Panc1 (cell line): ENCODE measurements around the gene GANAB. TPM values are rescaled to one million over a fixed set of nuclear protein-coding genes. Genes with fewer than 3 reads are reported as not detected.

Experiments
- ATAC-seq: fragments of 200-7000 bp; cut with Tn5 transposase; 2 replicates; pipeline ENCODE4 v1.9.1; 2020; ENCODE audit warnings: mild to moderate bottlenecking, moderate library complexity
- BruUV-seq: library from RNA; stranded (reverse); fragments of 400-500 nt; replicated peaks from 2 replicates; lab custom pipeline; 2021; lab: Mats Ljungman, UMichigan
- CTCF ChIA-PET: fragments of 300-600 bp; sonication (Branson Sonifier 250); formaldehyde crosslinking; loops from one replicate; lab custom pipeline; 2022; ENCODE audit warnings: antibody characterized with exemption; lab: Charles Lee
- POLR2A ChIA-PET: fragments of 300-600 bp; sonication (Branson Sonifier 250); formaldehyde crosslinking; loops from one replicate; lab custom pipeline; 2022; ENCODE audit warnings: antibody characterized with exemption; lab: Charles Lee
- DNase-seq: peaks from one replicate; pipeline ENCODE4 v3.0.0-alpha.2; 2010; ENCODE audit warnings: low read depth, low spot score
- H3K27ac ChIP-seq: 2 replicates; pipeline ENCODE4 v1.5.1; 2011; ENCODE audit warnings: mild to moderate bottlenecking, low read length, inconsistent platforms
- H3K27me3 ChIP-seq: fragments of 200-500 bp; sonication (Bioruptor generic); 2 replicates; pipeline ENCODE4 v1.6.0; 2014; ENCODE audit warnings: low read length, inconsistent platforms; ENCODE audit not compliant: control insufficient read depth, insufficient read depth
- H3K36me3 ChIP-seq: fragments of 200-500 bp; sonication (Bioruptor generic); 2 replicates; pipeline ENCODE4 v1.5.1; 2014; ENCODE audit warnings: inconsistent platforms, mild to moderate bottlenecking, low read length, moderate library complexity; ENCODE audit not compliant: control insufficient read depth, insufficient read depth
- H3K4me1 ChIP-seq: 2 replicates; pipeline ENCODE4 v1.5.1; 2011; ENCODE audit warnings: inconsistent platforms, mild to moderate bottlenecking, low read length, moderate library complexity; ENCODE audit not compliant: control insufficient read depth, insufficient read depth
- H3K4me3 ChIP-seq, 2 experiments: 2 replicates each; pipeline ENCODE4 v1.5.1; 2011 to 2012; ENCODE audit warnings: low read depth in 2 of 2, low read length in 2 of 2, mild to moderate bottlenecking in 2 of 2, inconsistent platforms in 1 of 2, moderate library complexity in 1 of 2
- H3K9me3 ChIP-seq: fragments of 200-500 bp; sonication (Bioruptor generic); 2 replicates; pipeline ENCODE4 v1.5.1; 2014; ENCODE audit warnings: low read depth, mild to moderate bottlenecking, inconsistent platforms, low read length, moderate library complexity; ENCODE audit not compliant: control insufficient read depth, insufficient read depth
- CTCF ChIP-seq: fragments of 450-650 bp; IDR thresholded peaks from 2 replicates; pipeline ENCODE4 v1.5.1; 2017; ENCODE audit warnings: mild to moderate bottlenecking
- POLR2AphosphoS5 ChIP-seq: IDR thresholded peaks from 2 replicates; pipeline ENCODE4 v1.6.1; 2012; ENCODE audit warnings: mild to moderate bottlenecking, low read depth, low read length, moderate library complexity
- REST ChIP-seq, 2 experiments: IDR thresholded peaks; 2 replicates each; pipeline ENCODE4 v1.6.1; 2011 to 2012; ENCODE audit warnings: low read depth in 2 of 2, control low read depth in 1 of 2, low read length in 1 of 2, mild to moderate bottlenecking in 1 of 2, moderate library complexity in 1 of 2; ENCODE audit not compliant: insufficient read depth in 1 of 2
- SIN3A ChIP-seq: IDR thresholded peaks from 2 replicates; pipeline ENCODE4 v1.6.1; 2012; ENCODE audit warnings: low read depth, mild to moderate bottlenecking, low read length, moderate library complexity, borderline replicate concordance; ENCODE audit not compliant: insufficient read depth
- TCF7L2 ChIP-seq: IDR thresholded peaks from 2 replicates; pipeline ENCODE4 v1.6.1; 2011; ENCODE audit warnings: mild to moderate bottlenecking, low read depth, low read length, inconsistent platforms
- in situ Hi-C: cut with HindIII; loops from 2 replicates; pipeline ENCODE4 v1.10.0; 2016; ENCODE audit warnings: low sequenced_read_pairs, low pct_unique_long_range_greater_than_20kb
- intact Hi-C: fragments of 100-400 bp; cut with micrococcal nuclease; formaldehyde crosslinking; loops from one replicate; pipeline ENCODE4 v1.10.0; 2022; ENCODE audit not compliant: unreplicated experiment
- total RNA-seq: library from RNA; stranded (reverse); gene quantifications from one replicate; pipeline ENCODE4 v1.2.1, GENCODE V29; 2021; ENCODE audit not compliant: unreplicated experiment

Gene GANAB
- total RNA-seq, 1 experiment from 2014 or later: 415 TPM

DNA sequence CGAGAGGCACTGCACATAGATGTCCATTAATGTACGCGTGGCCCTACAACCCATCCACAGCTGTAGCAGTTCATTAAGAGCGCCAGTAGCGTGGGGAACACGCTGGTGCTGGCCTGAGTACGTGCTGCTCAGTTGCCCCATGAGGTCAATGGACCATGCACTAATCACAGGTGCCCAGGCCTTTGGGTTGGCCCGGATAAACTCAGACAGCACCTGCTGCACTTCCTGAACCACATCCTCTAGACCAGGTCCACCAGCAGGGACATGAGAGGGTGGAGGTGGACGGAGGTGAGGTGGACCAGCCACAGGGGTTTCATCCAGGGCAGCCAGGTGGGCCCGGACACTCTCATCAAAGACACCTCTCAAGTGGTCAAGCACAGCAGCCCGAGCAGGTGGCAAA, 3.1 kb upstream of the GANAB start:
- POLR2A ChIA-PET: interaction anchor here (0.7 kb wide), 1 partner anchor 16 kb away, joined by 3 read pairs; the partner anchor contains the start of genes C11orf98 and CSKMT
- ATAC-seq: no peak
- Histone ChIP-seq H3K27ac (no peak overlapping the region), H3K27me3 (no peaks in the 10 kb centered on the region), H3K36me3 (0 out of 2 replicates have a peak, but pooled peaks cover 5% of the 10 kb centered on the region), H3K9me3 (no peaks in the 10 kb centered on the region), H3K4me3 (no peak overlapping the region), H3K4me1 (peaks cover 18% of the 10 kb centered on the region)
- in situ Hi-C loops (no loop called here), intact Hi-C loops (no loop called here)
- BruUV-seq: no TSS peak
- DNase-seq: no peak
- no peak for TF ChIP-seq TCF7L2
- CTCF ChIA-PET: no interaction called here

DNA sequence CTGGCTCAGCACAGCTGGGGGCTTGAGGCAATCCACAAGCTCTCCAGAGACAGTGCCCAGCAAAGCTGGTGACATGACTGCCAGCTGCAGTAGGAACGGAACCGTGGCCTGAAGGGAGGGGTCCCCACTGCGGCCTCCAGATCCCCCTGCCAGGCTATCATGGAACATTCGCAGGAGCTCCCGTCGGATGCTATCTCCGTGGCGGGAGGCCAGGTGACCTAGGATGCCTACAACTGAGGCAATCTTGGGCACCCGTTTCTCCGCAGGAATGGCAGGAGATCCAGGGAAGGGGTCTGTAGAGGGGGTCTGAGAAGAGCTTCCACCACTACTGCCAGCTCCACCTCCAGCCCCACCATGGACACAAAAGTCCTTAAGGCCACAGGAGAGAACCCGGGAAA, 2.6 kb upstream of the GANAB start:
- DNase-seq (no peak), ATAC-seq (no peak)
- TF ChIP-seq SIN3A (no peak), REST (IDR thresholded peaks at IDR 0.05; ENCODE audit: insufficient read depth in 1 of 2, low read depth in 2 of 2, low read length in 1 of 2) (no peak), TCF7L2 (no peak), POLR2AphosphoS5 (no peak), CTCF (no peak)
- H3K27me3 ChIP-seq: no peaks in the 10 kb centered on the region
- H3K4me1 ChIP-seq: peaks cover 18% of the 10 kb centered on the region
- H3K9me3 ChIP-seq: no peaks in the 10 kb centered on the region
- ChIA-PET POLR2A (interaction anchor here (0.8 kb wide), 1 partner anchor 16 kb away, joined by 4 read pairs; the partner anchor contains the start of genes C11orf98 and CSKMT), CTCF (no interaction called here)
- no TSS peak for BruUV-seq
- 0 out of 2 replicates have a peak, but pooled peaks cover 5% of the 10 kb centered on the region for H3K36me3 ChIP-seq
- in situ Hi-C loops: no loop called here
- no peak overlapping the region for H3K4me3 ChIP-seq
- intact Hi-C loops: no loop called here
- no peak overlapping the region for H3K27ac ChIP-seq

GRCh38 chr11:62648185-62648966, 2.0 kb upstream of the GANAB start:
- in situ Hi-C loops (no loop called here), intact Hi-C loops (no loop called here)
- ChIA-PET CTCF (interaction anchor here (0.6 kb wide), 1 partner anchor 105 kb away, joined by 3 read pairs; the partner anchor contains the start of gene ZBTB3), POLR2A (interaction anchor here (0.6 to 0.8 kb wide), 3 partner anchors 16 to 95 kb away, joined by 3 to 20 read pairs (median 4); partner anchors contain the start of genes C11orf98 and CSKMT)
- TF ChIP-seq CTCF (no peak), REST (IDR thresholded peaks at IDR 0.05; ENCODE audit: insufficient read depth in 1 of 2, low read depth in 2 of 2, low read length in 1 of 2) (no peak), TCF7L2 (no peak), SIN3A (no peak), POLR2AphosphoS5 (no peak)
- BruUV-seq: no TSS peak
- DNase-seq: no peak
- no peak for ATAC-seq
- Histone ChIP-seq H3K27ac (no peak overlapping the region; the same call in 1 of the 2 replicates), H3K27me3 (no peaks in the 10 kb centered on the region), H3K4me3 (no peak overlapping the region), H3K4me1 (peaks cover 18% of the 10 kb centered on the region), H3K9me3 (no peaks in the 10 kb centered on the region), H3K36me3 (0 out of 2 replicates have a peak, but pooled peaks cover 5% of the 10 kb centered on the region)
